ENCODE data around the gene IRAK2.

GRCh38 chr3:10223676-10224639 lies 59.2 kb downstream of the IRAK2 start:
- TF ChIP-seq CTCF (conservative IDR thresholded peaks at IDR 0.05; ENCODE audit: low read length) (no peak), EZH2phosphoT487 (IDR thresholded peaks at IDR 0.05; ENCODE audit: borderline replicate concordance) (no peak)
